Measurements from ENCODE around the gene ECI2. TPM values are rescaled to one million over a fixed set of nuclear protein-coding genes. Genes with fewer than 3 reads are reported as not detected.
"Not testable (repeated sequence)": the region's sequence is repeated elsewhere in the genome, so short reads cannot be mapped to it uniquely, and the experiment has no call there.

The ECI2 gene
- total RNA-seq, 1 donor = 85.1 TPM

GRCh38 chr6:4091941-4092340 lies 43.4 kb downstream of the ECI2 start:
- no peak for DNase-seq (ENCODE audit: low read depth)
- H3K4me3 ChIP-seq (ENCODE audit: low read depth, low read length) = no peak overlapping the region
- TF ChIP-seq CTCF (IDR thresholded peaks at IDR 0.05; ENCODE audit: insufficient read depth, low read depth, low read length) = no peak

- not testable (repeated sequence) for DNase-seq (ENCODE audit: low read depth)
Observed at GRCh38 chr6:4090043-4090442, 45.3 kb downstream of the ECI2 start.

GRCh38 chr6:4088704-4089103 lies 46.7 kb downstream of the ECI2 start:
- DNase-seq (ENCODE audit: low read depth) = no peak
- no peak for TF ChIP-seq CTCF (IDR thresholded peaks at IDR 0.05; ENCODE audit: insufficient read depth, low read depth, low read length)
- H3K4me3 ChIP-seq (ENCODE audit: low read depth, low read length) = no peak overlapping the region

More at GRCh38 chr6:4090043-4090442, 45.3 kb downstream of the ECI2 start:
- not testable (repeated sequence) for H3K4me3 ChIP-seq (ENCODE audit: low read depth, low read length)

- no peak overlapping the region for H3K4me3 ChIP-seq (ENCODE audit: low read depth, low read length)
- no peak for TF ChIP-seq CTCF (IDR thresholded peaks at IDR 0.05; ENCODE audit: insufficient read depth, low read depth, low read length)
- no peak for DNase-seq (ENCODE audit: low read depth)
Observed at GRCh38 chr6:4085332-4085700, 50.1 kb downstream of the ECI2 start.

GRCh38 chr6:4084444-4085331 lies 50.7 kb downstream of the ECI2 start:
- no peak for DNase-seq (ENCODE audit: low read depth)
- TF ChIP-seq CTCF (IDR thresholded peaks at IDR 0.05; ENCODE audit: insufficient read depth, low read depth, low read length) = no peak

GRCh38 chr6:4078691-4079471 lies 56.5 kb downstream of the ECI2 start, which contains the start of gene FAM217A:
TSS of gene FAM217A (minus strand) at chr6:4079137. CDS start at chr6:4077414, 1,723 bp downstream.
- no peak for DNase-seq (ENCODE audit: low read depth)
- no peak for TF ChIP-seq CTCF (IDR thresholded peaks at IDR 0.05; ENCODE audit: insufficient read depth, low read depth, low read length)
- H3K4me3 ChIP-seq (ENCODE audit: low read depth, low read length) = no peak within 1 kb of the TSS

More at GRCh38 chr6:4084444-4085331, 50.7 kb downstream of the ECI2 start:
- no peak overlapping the region for H3K4me3 ChIP-seq (ENCODE audit: low read depth, low read length)

All from fibroblast of villous mesenchyme (primary cell).